GM18508 (cell line): ENCODE measurements around the gene STX5.
"Not testable (repeated sequence)": the region's sequence is repeated elsewhere in the genome, so short reads cannot be mapped to it uniquely, and the experiment has no call there.

Experiments
- ATAC-seq: cut with Tn5 transposase; IDR thresholded peaks from one replicate; pipeline ENCODE4 v1.9.1; 2021; ENCODE audit warnings: moderate number of reproducible peaks; ENCODE audit not compliant: insufficient read depth, unreplicated experiment

The STX5 gene

GRCh38 chr11:62788991-62789390 lies 42.9 kb downstream of the STX5 start:
- ATAC-seq: no peak

- peak; percentile 40 for ATAC-seq
Measured at GRCh38 chr11:62787005-62787759, 44.7 kb downstream of the STX5 start, which contains the start of gene TMEM179B. TMEM179B (plus strand) TSS chr11:62787402; CDS start chr11:62787432, 30 bp downstream.

GRCh38 chr11:62786318-62787004 lies 45.4 kb downstream of the STX5 start:
- ATAC-seq: no peak

- no peak for ATAC-seq
Measured at GRCh38 chr11:62782753-62783152, 49.1 kb downstream of the STX5 start.

- no peak for ATAC-seq
Measured at GRCh38 chr11:62778441-62778840, 53.4 kb downstream of the STX5 start.

GRCh38 chr11:62777389-62777788 lies 54.5 kb downstream of the STX5 start:
- no peak for ATAC-seq

GRCh38 chr11:62775646-62776045 lies 56.2 kb downstream of the STX5 start:
- no peak for ATAC-seq

GRCh38 chr11:62774407-62774806 lies 57.4 kb downstream of the STX5 start:
- ATAC-seq: no peak

- peak; percentile 53 for ATAC-seq
Measured at GRCh38 chr11:62771144-62772021, 60.5 kb downstream of the STX5 start, which contains the start of gene TAF6L. TAF6L (plus strand) TSS chr11:62771396; CDS start chr11:62775784, 4,388 bp downstream.

- peak; percentile 4 for ATAC-seq
Measured at GRCh38 chr11:62770778-62771143, 61.1 kb downstream of the STX5 start.

GRCh38 chr11:62760867-62761227 lies 71.0 kb downstream of the STX5 start:
- ATAC-seq: not testable (repeated sequence)

- ATAC-seq: no peak
Measured at GRCh38 chr11:62757846-62758788, 73.7 kb downstream of the STX5 start.
